Astrocyte of the spinal cord (primary cell): Measurements from ENCODE around the gene MTNR1A.
A peak's percentile ranks its signal among the peaks of the same experiment; 100 is the strongest.

Experiments used
- DNase-seq: peaks from one replicate; pipeline ENCODE4 v3.0.0; 2011; ENCODE audit warnings: low read depth, low spot score
- H3K4me3 ChIP-seq: 2 replicates; pipeline ENCODE4 v1.5.1; 2011; ENCODE audit warnings: low read depth, mild to moderate bottlenecking, low read length, moderate library complexity
- CTCF ChIP-seq: IDR thresholded peaks from 2 replicates; pipeline ENCODE4 v1.5.1; 2012; ENCODE audit warnings: low read depth, mild to moderate bottlenecking, low read length, inconsistent platforms
- in situ Hi-C: cut with HindIII; loops from 2 replicates; pipeline ENCODE4 v1.10.0; 2017; ENCODE audit warnings: low sequenced_read_pairs

Gene MTNR1A

GRCh38 chr4:186569533-186570192 lies 14.3 kb upstream of the MTNR1A start:
- in situ Hi-C loops: no loop called here
- no peak for TF ChIP-seq CTCF
- DNase-seq: no peak
- peak overlapping the region; percentile 23 for H3K4me3 ChIP-seq

GRCh38 chr4:186566068-186566467 lies 10.7 kb upstream of the MTNR1A start:
- H3K4me3 ChIP-seq: no peak overlapping the region
- no peak for DNase-seq
- no peak for TF ChIP-seq CTCF
- in situ Hi-C loops: no loop called here

- TF ChIP-seq CTCF: no peak
- in situ Hi-C loops: no loop called here
- no peak for DNase-seq
- H3K4me3 ChIP-seq: no peak overlapping the region
These were observed 8.4 kb upstream of the MTNR1A start for GRCh38 chr4:186563761-186564160.

GRCh38 chr4:186561748-186562147 lies 6.4 kb upstream of the MTNR1A start:
- DNase-seq: no peak
- no peak for TF ChIP-seq CTCF
- in situ Hi-C loops: no loop called here
- H3K4me3 ChIP-seq: no peak overlapping the region

GRCh38 chr4:186560647-186561046 lies 5.3 kb upstream of the MTNR1A start:
- no peak overlapping the region for H3K4me3 ChIP-seq
- in situ Hi-C loops: no loop called here
- no peak for TF ChIP-seq CTCF

GRCh38 chr4:186557486-186557885 lies 2.1 kb upstream of the MTNR1A start:
- DNase-seq: peak; percentile 28
- TF ChIP-seq CTCF: no peak
- in situ Hi-C loops: no loop called here
- H3K4me3 ChIP-seq: no peak overlapping the region

More at GRCh38 chr4:186560647-186561046, 5.3 kb upstream of the MTNR1A start:
- no peak for DNase-seq
